GM19372 (cell line): Measurements from ENCODE around the gene MBLAC2.

Experiments
- ATAC-seq: cut with Tn5 transposase; IDR thresholded peaks from one replicate; pipeline ENCODE4 v1.9.1; 2021; ENCODE audit warnings: mild to moderate bottlenecking, low read depth, moderate library complexity; ENCODE audit not compliant: unreplicated experiment

Gene MBLAC2

DNA sequence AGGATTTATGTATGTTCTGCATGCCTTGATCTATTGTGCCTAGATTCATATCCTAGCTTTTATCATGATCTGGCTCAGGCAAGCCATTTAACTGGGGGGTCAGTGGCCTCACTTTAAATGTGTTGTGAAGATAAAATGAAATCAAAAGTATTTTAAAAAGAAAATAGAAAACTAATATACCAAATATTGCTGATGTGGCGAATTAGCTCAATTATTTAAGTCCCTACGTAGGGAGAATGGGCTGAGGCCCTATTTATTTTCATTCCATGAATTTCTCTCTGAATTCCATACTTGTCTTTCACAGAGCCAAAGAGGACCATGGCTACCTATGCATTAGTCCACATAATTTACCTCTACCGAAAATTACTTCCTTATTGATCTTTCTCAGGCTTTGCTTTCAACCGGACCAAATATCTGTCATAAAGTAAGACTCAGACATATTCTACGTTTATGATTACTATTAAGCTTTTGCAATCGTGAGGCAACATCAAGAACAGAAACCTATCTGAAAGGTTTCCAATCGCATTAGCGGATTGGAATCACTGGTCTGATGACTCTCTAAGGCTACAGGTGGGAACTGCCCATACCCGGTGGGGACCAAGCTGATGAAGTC, 1.7 kb downstream of the MBLAC2 start:
- peak; percentile 9 for ATAC-seq

DNA sequence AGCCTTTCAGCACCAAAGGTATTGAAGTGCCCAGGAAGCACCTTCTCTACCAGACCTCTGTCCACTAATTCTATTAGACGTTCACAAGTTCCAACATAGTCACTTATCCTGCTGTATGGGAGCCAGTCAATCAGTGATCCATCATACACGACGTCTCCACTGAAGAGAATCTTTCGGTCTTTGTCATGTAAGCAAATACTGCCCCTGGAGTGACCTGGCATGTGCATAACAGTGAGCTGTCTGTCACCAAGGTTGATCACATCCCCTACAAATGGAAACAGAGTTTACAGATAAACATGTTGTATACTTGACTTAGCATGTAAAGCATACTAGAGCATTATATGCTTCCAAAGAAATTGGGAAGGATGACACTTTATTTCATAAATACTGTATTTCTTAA, 13.3 kb downstream of the MBLAC2 start:
- ATAC-seq: no peak

DNA sequence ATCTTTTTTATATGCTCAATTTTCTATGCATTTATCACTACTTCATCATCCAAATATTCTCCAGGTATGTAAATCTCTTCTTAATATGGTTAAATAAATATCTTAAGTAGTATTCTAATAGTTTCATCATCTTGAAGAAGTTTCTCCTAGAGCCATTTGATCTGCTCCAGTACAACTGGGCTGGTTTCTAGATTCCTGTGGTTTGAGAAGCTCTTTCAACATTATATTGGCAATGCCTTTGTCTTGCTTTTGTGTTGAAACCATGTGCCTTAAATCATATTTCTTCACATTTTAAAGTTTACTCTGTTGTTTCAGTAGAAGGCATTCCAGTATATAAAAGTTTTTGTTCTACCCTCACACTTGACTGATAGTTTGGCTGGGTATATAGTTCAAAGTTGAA, 27.6 kb downstream of the MBLAC2 start:
- no peak for ATAC-seq

DNA sequence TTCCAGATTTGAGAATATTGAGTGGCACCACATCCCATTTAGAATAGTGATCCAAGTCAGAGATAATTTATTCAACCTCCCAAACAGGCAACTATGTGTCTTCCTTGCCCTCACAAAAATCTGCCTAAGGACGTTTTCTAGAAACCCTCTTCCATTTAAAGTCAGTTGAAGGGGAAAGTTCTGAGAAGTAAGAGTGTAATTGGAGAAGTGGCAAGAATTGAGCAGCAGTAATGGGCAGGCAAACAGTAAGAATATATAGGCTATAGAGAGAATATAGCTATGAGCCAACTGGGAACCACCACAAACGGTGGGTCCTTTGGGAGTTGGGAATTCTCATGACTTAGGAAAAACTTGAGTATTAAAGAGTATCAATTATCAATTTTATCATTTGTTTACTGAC, 33.9 kb downstream of the MBLAC2 start:
- ATAC-seq: no peak

DNA sequence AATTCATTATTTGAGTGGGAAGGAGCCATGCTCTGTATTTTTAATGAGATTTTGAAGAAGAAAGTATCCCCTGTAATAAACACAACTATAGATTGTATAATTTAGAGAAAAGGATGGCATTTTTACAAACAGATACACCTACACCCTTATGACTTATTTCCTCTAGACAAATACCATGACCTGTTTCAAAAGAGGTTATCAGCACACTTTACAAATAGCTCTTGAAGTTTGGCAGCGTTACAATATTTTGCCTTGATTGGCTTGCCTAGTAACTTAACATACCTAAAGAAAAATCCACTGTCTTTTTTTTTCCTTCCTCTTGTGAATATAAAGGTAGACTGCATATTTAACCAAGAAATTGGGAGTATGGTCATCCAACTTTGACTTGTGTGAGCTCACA, 36.5 kb downstream of the MBLAC2 start:
- no peak for ATAC-seq

DNA sequence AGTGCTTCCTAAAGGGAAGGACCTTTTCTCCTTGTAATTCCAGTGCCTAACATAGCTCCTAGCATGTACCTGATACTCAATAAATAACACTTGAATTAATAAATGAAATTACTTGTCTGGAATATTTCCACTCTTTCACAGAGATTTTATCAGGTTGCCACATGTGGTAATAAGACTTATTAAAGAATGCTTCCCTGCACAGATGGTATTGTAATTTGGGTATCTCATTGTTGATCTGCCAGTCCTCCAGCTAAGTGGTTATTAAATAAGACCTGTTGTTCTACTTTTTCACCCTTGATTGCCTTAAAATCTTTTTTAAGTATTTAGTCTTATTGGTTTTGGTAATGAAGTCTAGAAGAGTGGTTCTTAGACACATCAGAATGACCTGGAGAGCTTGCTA, 36.9 kb downstream of the MBLAC2 start:
- ATAC-seq: no peak

DNA sequence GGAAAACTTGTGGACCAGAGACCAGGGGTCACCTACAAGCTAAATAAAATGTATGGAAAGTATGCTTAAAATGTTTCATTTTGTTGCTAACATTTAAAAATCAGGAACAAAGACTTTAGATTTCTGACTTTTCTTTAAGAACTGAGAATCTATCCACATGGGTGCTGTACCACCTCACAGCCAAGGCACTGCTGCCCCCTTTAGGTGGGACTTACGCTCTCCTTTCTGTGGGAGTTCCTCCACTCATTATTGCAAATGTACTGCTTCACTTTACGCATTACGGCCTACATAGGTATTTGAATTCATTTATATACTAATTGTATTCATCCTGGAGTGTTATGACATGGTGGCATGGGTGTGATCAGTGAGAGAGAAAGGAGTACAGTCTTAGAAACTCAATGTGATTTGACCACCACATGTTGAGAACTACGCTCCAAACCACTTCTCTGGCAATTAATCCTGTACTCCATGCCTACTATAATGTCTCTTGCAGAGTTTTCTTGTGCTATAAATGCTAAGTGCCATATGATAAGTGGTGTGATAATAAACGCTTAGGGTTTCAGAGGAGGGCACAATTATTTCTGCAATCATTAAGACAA, 40.4 kb downstream of the MBLAC2 start:
- no peak for ATAC-seq

DNA sequence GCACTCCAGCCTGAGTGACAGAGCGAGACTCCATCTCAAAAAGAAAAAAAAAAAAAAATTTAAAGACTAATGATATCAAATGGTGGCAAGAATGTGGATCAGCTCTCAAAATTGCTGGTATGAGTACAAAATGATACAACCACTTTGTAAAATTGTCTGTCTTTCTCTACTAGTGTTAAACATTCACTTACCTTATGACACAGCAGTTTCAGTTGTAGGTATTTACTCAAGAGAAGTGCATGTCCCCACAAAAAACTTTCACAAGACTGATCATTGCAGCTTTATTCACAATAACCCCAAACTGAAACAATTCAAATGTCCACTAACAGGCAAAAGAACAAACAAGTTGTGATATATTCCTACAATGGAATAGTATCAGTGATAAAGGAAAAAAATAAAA, 50.3 kb downstream of the MBLAC2 start:
- no peak for ATAC-seq

DNA sequence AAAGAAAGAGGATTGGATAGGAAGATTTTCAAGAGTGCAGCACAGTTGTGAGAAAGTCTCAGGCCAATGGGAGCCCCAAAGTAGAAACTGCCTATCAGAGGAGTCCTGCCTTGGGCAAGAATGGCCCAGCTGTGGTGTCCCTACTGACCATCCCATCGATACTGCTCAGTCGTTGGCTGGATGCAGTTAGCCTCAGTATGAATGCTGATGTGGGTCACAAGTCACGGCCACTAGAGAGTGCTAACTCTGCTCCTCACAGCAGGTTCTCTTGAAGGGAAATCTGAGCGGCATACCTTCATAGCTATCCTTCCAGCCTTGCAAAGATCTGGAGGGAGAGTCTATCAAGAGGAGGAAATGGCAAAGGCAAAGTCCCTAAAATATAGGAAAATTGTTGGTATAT, 53.4 kb downstream of the MBLAC2 start:
- ATAC-seq: no peak

DNA sequence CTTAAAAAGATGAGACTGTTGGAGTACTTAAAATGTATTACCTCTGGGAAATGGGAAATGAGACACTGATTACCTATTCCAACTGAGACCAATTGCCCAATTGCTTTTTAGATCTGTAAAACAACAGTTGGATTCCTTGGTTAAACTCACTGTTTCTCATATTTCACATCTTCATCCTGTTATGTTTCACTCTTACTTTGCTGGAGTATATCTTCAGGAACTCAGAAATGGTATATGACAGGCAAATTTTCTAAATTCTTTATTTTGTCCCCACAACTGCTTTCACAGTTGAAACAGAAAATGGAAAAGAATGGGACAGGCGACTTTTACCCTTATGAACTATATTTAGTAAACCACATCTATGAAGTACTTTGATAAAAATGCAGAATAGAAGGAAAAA, 56.4 kb downstream of the MBLAC2 start:
- ATAC-seq: no peak

DNA sequence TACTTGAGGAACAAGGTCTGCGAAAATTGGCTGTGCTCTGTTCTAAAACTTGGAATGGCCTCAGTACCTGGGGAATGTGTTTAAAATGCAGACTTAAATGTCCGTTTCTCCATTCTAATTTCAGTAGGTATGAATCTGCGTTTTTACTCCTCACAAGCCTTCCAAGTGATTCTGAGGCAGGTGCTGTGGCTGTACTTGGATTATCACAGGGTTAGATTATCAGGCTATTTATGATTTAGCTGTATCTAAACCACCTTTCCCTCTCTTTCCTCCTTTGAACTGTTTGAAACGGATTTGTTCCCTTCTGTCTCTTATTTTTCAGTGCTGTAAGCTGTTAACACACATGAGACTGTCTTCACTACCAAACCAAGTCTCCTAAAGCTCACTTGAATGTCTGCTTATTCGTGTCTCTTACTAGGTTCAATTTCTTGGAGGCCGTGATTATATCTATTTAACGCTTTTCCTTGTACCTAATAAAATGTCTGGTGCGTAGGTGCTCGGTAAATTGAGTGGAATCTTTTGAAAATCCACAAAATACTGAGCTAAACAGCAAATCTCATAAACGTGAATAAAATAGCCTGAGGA, 64.3 kb downstream of the MBLAC2 start:
- no peak for ATAC-seq

DNA sequence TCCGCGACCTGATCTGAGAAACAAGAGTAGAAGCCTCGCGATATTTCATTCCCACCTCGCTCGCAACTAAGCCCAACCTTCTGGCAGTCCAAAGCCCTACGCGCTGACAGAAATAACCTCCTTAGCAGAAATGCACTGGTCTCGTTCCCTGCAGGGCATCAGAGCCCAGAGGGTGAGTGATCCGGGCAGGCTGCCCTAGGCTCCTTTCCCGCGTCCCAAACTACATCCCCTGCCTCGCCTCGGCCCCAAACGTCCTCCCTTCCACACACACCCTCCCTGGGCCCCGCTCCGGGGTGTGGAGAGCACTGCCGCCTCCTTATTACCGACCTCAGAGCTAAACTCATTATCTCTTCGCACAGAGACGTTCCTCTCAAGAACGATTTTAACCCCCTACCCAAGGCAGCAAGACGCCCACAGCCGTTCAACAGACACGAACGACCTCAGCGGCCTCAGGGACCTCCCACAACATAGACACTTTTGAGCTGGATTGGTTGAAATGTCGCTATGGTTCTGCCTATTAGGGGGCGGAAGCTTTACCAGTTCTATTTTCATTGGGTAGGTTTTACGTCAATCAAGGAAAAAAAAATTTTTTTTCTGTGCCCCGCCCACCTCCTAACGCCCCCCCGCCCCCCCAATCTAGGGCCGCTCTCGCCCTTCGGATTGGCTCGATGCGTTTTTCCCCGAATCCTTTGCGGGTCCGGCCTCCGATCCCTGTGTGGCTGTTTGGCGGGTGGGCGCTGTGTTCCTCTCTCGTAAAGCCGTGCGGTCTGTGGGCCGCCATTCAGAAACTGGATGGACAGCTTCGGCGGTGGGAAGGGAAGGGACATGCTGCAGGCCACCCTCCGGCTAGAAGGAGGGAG, 65.0 kb downstream of the MBLAC2 start, which contains the start of gene CETN3:
Gene CETN3 (minus strand): TSS at position 439 of the 860 bp plus-strand sequence. CDS start 95 bp downstream, at position 344.
- peak; percentile 93 for ATAC-seq

DNA sequence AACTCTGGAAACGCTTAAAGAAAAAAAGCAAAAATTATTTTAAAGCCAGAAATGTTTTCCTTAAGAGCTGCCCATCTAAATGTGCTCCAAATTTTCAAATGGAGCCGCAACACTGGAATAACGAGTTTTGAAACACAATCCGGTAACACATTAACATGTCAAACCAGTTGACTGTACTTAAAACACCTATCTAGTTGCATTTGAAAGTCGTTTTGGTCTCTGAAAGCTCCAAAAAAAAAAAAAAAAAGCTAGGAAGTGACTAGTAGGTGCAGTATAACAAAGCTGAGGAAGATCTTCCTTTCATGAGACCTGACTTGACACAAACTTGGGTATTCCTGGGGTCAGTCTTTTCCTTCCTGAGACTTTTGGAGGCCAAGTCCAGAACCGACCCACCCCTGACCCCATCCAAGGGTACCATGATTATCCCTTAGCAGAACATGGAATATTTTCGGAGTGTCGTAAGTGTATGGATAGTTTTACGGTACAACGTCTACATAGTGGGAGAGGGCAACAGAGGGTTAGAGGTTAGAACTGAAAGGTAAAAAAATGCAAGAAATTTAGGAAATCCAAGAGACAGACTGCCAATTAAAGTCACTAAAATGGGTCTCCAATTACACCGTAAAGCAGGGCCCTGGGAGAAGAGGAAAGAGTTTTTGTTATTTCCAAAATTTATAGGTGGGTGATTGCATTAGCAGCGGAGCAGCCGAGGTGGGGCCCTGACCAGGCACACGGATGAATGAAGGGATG, 65.8 kb downstream of the MBLAC2 start:
- peak; percentile 0 for ATAC-seq
